ENCODE results near the gene DYRK1A.
"Not testable (repeated sequence)": the region's sequence is repeated elsewhere in the genome, so short reads cannot be mapped to it uniquely, and the experiment has no call there.

Gene DYRK1A

GRCh38 chr21:37527716-37528115, 161.1 kb downstream of the DYRK1A start:
- no peak for DNase-seq (ENCODE audit: low read depth in 2 of 2)

- no peak for DNase-seq (ENCODE audit: low read depth in 2 of 2)
These were observed 161.8 kb downstream of the DYRK1A start for GRCh38 chr21:37528150-37528937.

GRCh38 chr21:37529649-37530048, 163.1 kb downstream of the DYRK1A start:
- DNase-seq (ENCODE audit: low read depth in 2 of 2), result no peak

- DNase-seq (ENCODE audit: low read depth in 2 of 2), result no peak
These were observed 164.4 kb downstream of the DYRK1A start for GRCh38 chr21:37530901-37531351.

GRCh38 chr21:37531431-37531932, 164.9 kb downstream of the DYRK1A start:
- DNase-seq (ENCODE audit: low read depth in 2 of 2), result no peak

GRCh38 chr21:37532868-37533780, 166.6 kb downstream of the DYRK1A start:
- DNase-seq (ENCODE audit: low read depth in 2 of 2), result no peak

- no peak for DNase-seq (ENCODE audit: low read depth in 2 of 2)
These were observed 167.9 kb downstream of the DYRK1A start for GRCh38 chr21:37534431-37534830.

- DNase-seq (ENCODE audit: low read depth in 2 of 2), result no peak
These were observed 168.6 kb downstream of the DYRK1A start for GRCh38 chr21:37535130-37535529.

- no peak for DNase-seq (ENCODE audit: low read depth in 2 of 2)
These were observed 169.1 kb downstream of the DYRK1A start for GRCh38 chr21:37535672-37536071.

GRCh38 chr21:37536616-37537278, 170.2 kb downstream of the DYRK1A start:
- DNase-seq (ENCODE audit: low read depth in 2 of 2), result no peak

- no peak for DNase-seq (ENCODE audit: low read depth in 2 of 2)
These were observed 170.9 kb downstream of the DYRK1A start for GRCh38 chr21:37537391-37537996.

GRCh38 chr21:37538971-37539590, 172.5 kb downstream of the DYRK1A start:
- no peak for DNase-seq (ENCODE audit: low read depth in 2 of 2)

- not testable (repeated sequence) for DNase-seq (ENCODE audit: low read depth in 2 of 2)
These were observed 174.6 kb downstream of the DYRK1A start for GRCh38 chr21:37541128-37541527.

- DNase-seq (ENCODE audit: low read depth in 2 of 2), result no peak
These were observed 175.9 kb downstream of the DYRK1A start for GRCh38 chr21:37542512-37542911.

GRCh38 chr21:37546299-37546908, 179.8 kb downstream of the DYRK1A start:
- no peak for DNase-seq (ENCODE audit: low read depth in 2 of 2)

- peak; percentile 67 to 71 for DNase-seq (ENCODE audit: low read depth in 2 of 2)
These were observed 180.5 kb downstream of the DYRK1A start for GRCh38 chr21:37546949-37547614.

GRCh38 chr21:37547615-37548200, 181.1 kb downstream of the DYRK1A start:
- peak; percentile 76 to 81 for DNase-seq (ENCODE audit: low read depth in 2 of 2)

GRCh38 chr21:37548521-37548981, 182.0 kb downstream of the DYRK1A start:
- no peak for DNase-seq (ENCODE audit: low read depth in 2 of 2)

- DNase-seq (ENCODE audit: low read depth in 2 of 2), result not testable (repeated sequence)
These were observed 183.2 kb downstream of the DYRK1A start for GRCh38 chr21:37549730-37550129.

Data from fibroblast of skin of left quadriceps (primary cell).